Right renal pelvis (tissue), 4 donors: Measurements from ENCODE around the gene ARHGEF10L. TPM values are rescaled to one million over a fixed set of nuclear protein-coding genes. Genes with fewer than 3 reads are reported as not detected.
"Not testable (repeated sequence)": the region's sequence is repeated elsewhere in the genome, so short reads cannot be mapped to it uniquely, and the experiment has no call there.

Experiments
- DNase-seq, 4 donors: peaks; one replicate each; pipeline ENCODE4 v3.0.0-alpha.2; 2013; ENCODE audit warnings: low read depth in 4 of 4, low spot score in 3 of 4, missing footprints in 1 of 4
- polyA plus RNA-seq, 4 donors: library from polyadenylated mRNA; unstranded; fragments of 120-200 nt; gene quantifications; one replicate each; pipeline ENCODE4 v1.2.1, GENCODE V29; 2013; ENCODE audit not compliant: insufficient read length in 4 of 4

Gene ARHGEF10L
- polyA plus RNA-seq, 4 donors: 40.6 to 51.3 (median 44.6) TPM

- peak in 3 of 4 donors; percentile 51 to 58 (median 57) for DNase-seq
Observed at GRCh38 chr1:17606826-17607440, 67.4 kb downstream of the ARHGEF10L start.

GRCh38 chr1:17607644-17608581, 68.4 kb downstream of the ARHGEF10L start:
- DNase-seq: no peak

- no peak for DNase-seq
Observed at GRCh38 chr1:17609529-17609928, 70.0 kb downstream of the ARHGEF10L start.

- DNase-seq: no peak
Observed at GRCh38 chr1:17610085-17610484, 70.6 kb downstream of the ARHGEF10L start.

GRCh38 chr1:17610713-17611112, 71.2 kb downstream of the ARHGEF10L start:
- no peak for DNase-seq

- no peak for DNase-seq
Observed at GRCh38 chr1:17611991-17612390, 72.5 kb downstream of the ARHGEF10L start.

GRCh38 chr1:17612831-17613230, 73.3 kb downstream of the ARHGEF10L start:
- DNase-seq: no peak

- DNase-seq: no peak
Observed at GRCh38 chr1:17614586-17614985, 75.1 kb downstream of the ARHGEF10L start.

- no peak for DNase-seq
Observed at GRCh38 chr1:17615157-17615556, 75.7 kb downstream of the ARHGEF10L start.

GRCh38 chr1:17615959-17616358, 76.5 kb downstream of the ARHGEF10L start:
- DNase-seq: no peak

GRCh38 chr1:17616731-17617279, 77.3 kb downstream of the ARHGEF10L start:
- no peak for DNase-seq

GRCh38 chr1:17617787-17618557, 78.5 kb downstream of the ARHGEF10L start:
- DNase-seq: no peak

- DNase-seq: no peak
Observed at GRCh38 chr1:17618558-17619247, 79.2 kb downstream of the ARHGEF10L start.

- DNase-seq: no peak
Observed at GRCh38 chr1:17620448-17620847, 81.0 kb downstream of the ARHGEF10L start.

GRCh38 chr1:17621691-17622090, 82.2 kb downstream of the ARHGEF10L start:
- DNase-seq: no peak

- no peak for DNase-seq
Observed at GRCh38 chr1:17622823-17623222, 83.3 kb downstream of the ARHGEF10L start.

GRCh38 chr1:17624611-17625233, 85.2 kb downstream of the ARHGEF10L start:
- DNase-seq: no peak

- no peak for DNase-seq
Observed at GRCh38 chr1:17627239-17628052, 87.9 kb downstream of the ARHGEF10L start.

- DNase-seq: not testable (repeated sequence)
Observed at GRCh38 chr1:17629046-17629445, 89.5 kb downstream of the ARHGEF10L start.
